HG03045 (cell line): Measurements from ENCODE around the gene SERPINB13.
"Not testable (repeated sequence)": the region's sequence is repeated elsewhere in the genome, so short reads cannot be mapped to it uniquely, and the experiment has no call there.

ENCODE experiments used
- ATAC-seq: cut with Tn5 transposase; IDR thresholded peaks from one replicate; pipeline ENCODE4 v1.9.1; 2021; ENCODE audit warnings: mild to moderate bottlenecking, moderate library complexity; ENCODE audit not compliant: unreplicated experiment

The SERPINB13 gene

GRCh38 chr18:63644694-63645093, 57.6 kb downstream of the SERPINB13 start:
- not testable (repeated sequence) for ATAC-seq

GRCh38 chr18:63646936-63647335, 59.8 kb downstream of the SERPINB13 start:
- ATAC-seq, result no peak

- ATAC-seq, result no peak
Observed at GRCh38 chr18:63648241-63648640, 61.1 kb downstream of the SERPINB13 start.
